ENCODE results near the gene DIP2B. TPM values are rescaled to one million over a fixed set of nuclear protein-coding genes. Genes with fewer than 3 reads are reported as not detected.
A peak's percentile ranks its signal among the peaks of the same experiment; 100 is the strongest.

Gene DIP2B
- total and polyA plus RNA-seq, 2 of the 13 experiments (the other 11 are each of a cell fraction or from before 2014, with no cell fraction given): 32.1 to 35.8 TPM

DNA sequence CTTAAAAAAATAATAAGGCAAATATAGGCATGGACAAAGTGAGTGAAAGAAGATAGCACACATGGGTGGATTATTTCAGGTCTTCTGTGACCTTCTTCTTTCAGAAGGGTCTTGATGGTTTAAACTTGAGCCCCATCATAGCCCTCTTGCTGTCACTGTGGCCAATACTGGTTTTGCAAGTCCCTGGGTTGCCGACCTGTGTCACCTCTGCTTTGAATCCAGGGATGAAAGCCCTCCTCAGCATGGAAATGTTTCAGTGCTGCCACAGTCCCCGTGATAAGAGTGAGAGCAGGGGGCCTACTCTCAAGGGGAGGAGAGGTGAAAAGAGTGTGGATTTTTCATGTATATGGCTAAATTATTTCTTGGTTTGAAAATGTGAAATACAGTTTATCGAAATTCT is 228.9 kb downstream of the DIP2B start:
- ChIA-PET POLR2A (no interaction called here), CTCF (ENCODE audit: low intra/inter-chr PET ratio, low total read pairs) (no interaction called here)
- BruUV-seq (replicated peaks): no TSS peak
- H3K9ac ChIP-seq (ENCODE audit: insufficient read depth, low read depth, low read length): no peak overlapping the region
- FAIRE-seq: no peak
- in situ Hi-C loops (cut with HindIII; ENCODE audit: extremely low pct_ligation_motif_present, low pct_unique_long_range_greater_than_20kb) (no loop called here), intact Hi-C loops (cut with micrococcal nuclease; ENCODE audit: unreplicated experiment) (loop anchor here (10.0 kb wide), 1 partner anchor 229 kb away; the partner anchor contains the start of gene DIP2B)
- H3K4me3 ChIP-seq (replicated peaks in 1 of 3; ENCODE audit: insufficient read depth in 1 of 3, low read depth in 2 of 3, low read length in 3 of 3): no peak overlapping the region
- DNase-seq (ENCODE audit: low spot score): no peak
- H2AFZ ChIP-seq (ENCODE audit: low read length): no peak overlapping the region
- TF ChIP-seq RBM22 (optimal IDR thresholded peaks at IDR 0.05; ENCODE audit: low read length) (peak; percentile 81), TMF1 (CRISPR knock-in tag; IDR thresholded peaks at IDR 0.05; ENCODE audit: low read depth) (no peak)
- TF ChIP-seq, protein P1, sequence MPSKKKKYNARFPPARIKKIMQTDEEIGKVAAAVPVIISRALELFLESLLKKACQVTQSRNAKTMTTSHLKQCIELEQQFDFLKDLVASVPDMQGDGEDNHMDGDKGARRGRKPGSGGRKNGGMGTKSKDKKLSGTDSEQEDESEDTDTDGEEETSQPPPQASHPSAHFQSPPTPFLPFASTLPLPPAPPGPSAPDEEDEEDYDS (CRISPR knock-in tag; IDR thresholded peaks at IDR 0.05): no peak
- TF ChIP-seq, protein P2, sequence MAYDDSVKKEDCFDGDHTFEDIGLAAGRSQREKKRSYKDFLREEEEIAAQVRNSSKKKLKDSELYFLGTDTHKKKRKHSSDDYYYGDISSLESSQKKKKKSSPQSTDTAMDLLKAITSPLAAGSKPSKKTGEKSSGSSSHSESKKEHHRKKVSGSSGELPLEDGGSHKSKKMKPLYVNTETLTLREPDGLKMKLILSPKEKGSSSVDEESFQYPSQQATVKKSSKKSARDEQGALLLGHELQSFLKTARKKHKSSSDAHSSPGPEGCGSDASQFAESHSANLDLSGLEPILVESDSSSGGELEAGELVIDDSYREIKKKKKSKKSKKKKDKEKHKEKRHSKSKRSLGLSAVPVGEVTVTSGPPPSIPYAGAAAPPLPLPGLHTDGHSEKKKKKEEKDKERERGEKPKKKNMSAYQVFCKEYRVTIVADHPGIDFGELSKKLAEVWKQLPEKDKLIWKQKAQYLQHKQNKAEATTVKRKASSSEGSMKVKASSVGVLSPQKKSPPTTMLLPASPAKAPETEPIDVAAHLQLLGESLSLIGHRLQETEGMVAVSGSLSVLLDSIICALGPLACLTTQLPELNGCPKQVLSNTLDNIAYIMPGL (CRISPR knock-in tag; IDR thresholded peaks at IDR 0.05; ENCODE audit: borderline replicate concordance in 1 of 2, low read depth in 1 of 2): no peak
- peaks cover 31 to 87% of the 10 kb centered on the region in 2 experiments for H3K36me3 ChIP-seq (replicated peaks in 1 of 2; ENCODE audit: control insufficient read depth in 1 of 2, insufficient read depth in 2 of 2, low read length in 2 of 2)
- no peaks in the 10 kb centered on the region for H4K20me1 ChIP-seq (ENCODE audit: insufficient read depth, low read length)
- ATAC-seq: no peak
- H3K4me2 ChIP-seq (ENCODE audit: low read depth, low read length): no peak overlapping the region
- no peak overlapping the region for H3K27ac ChIP-seq (ENCODE audit: extremely low read length, insufficient read depth, low read length)
- H3K27me3 ChIP-seq (ENCODE audit: control insufficient read depth in 1 of 2, insufficient read depth in 2 of 2, low read length in 2 of 2): no peaks in the 10 kb centered on the region; a peak in 1 of 5 replicates
- 100% methylated on average over 3 of the region's 3 CpGs for WGBS (ENCODE audit: low lambda C conversion rate)
- no peaks in the 10 kb centered on the region for H3K9me3 ChIP-seq (ENCODE audit: low read length)
- H3K4me1 ChIP-seq (ENCODE audit: insufficient read depth, low read length): no peaks in the 10 kb centered on the region
- no peaks in the 10 kb centered on the region for H3K79me2 ChIP-seq (ENCODE audit: insufficient read depth, low read length)
